ENCODE data around the gene STOML1.

The STOML1 gene

DNA sequence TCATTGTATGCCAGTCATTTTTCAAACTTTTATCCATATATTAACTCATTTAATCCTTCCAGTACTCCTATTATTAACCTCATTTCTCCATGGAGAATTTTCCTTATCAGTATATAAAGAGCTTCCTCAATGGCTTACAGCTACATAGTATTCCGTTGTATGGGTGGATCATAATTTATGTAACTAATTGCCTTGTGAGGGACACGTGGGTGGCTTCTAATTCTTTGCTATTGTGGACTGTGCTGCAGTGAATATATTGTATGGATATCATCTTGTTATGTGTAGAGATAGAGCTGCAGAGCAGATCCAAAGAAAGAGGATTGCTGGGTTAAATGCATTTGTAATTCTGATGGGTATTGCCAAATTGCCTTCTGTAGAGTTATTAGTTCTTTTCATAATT is 27.6 kb upstream of the STOML1 start:
- no peak for DNase-seq

DNA sequence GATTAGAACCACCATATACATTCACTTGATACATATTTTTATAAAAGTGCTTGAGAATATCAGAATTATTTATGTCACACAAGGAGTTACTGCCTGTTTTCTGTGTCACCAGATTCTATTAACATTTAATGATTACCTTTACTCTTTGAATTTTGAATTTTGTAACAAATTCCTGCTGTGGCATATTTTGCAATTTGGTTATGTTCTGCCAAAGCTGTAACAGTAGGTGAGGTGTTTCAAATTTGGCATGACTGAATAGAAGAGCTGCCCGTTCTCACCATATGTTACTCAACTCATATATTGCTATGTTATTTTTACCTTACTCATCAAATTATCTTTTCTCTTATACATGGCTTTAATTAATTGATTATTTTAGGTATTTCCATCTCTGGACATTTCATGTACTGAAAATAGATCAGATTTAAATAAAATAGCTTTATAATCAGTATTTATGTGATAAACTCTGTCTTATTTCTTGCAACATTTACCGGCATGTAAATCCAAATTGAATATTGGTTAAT is 21.3 kb upstream of the STOML1 start:
- no peak for DNase-seq

DNA sequence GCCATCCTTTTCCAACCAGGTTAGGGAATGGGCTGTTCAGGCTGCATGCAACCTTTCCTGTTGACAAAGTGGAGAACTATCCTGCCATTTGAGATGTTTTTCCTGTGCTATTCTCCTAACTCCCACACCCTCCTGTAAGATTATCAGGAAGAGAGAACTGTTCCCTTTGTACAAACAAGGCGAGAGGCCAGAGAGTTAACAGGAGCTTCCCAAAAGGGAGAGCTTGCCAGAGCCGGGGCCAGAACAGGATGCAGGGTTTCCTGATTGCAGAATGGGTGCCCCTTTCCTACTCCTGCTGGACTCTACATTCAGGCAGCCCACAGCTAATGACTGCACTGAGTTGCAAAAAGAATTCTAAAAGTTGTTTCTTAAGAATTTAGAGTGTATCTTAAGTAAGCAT is 19.5 kb upstream of the STOML1 start:
- DNase-seq: no peak

DNA sequence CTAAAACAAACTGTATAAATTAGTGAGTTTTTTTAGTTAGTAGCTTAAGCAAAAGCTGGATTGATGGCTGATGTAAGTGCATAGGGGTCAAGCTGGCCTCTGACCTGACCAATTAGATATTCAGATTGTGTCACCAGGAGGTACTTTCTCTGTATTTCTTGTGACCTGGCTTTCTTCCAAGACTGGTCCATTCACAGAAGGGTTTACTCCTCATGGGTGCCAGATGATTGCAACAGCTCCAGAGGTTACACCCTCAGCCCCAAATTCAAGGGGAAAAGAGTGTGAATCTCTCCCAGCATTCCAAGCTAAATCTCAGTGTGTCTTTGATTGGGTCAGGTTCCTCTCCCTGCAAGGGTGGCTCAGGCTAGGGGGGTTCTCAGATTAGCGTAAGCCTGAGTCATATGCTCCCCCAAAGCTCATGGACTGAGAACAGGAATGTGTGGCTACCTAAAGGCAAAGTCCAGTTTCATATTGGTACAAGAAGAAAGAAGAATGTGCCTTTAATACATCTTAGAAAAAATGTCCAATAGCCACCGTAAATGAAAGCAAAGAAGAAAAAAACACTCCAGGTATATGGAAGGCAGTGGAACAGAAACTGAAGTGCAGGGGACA is 18.9 kb upstream of the STOML1 start:
- no peak for DNase-seq

DNA sequence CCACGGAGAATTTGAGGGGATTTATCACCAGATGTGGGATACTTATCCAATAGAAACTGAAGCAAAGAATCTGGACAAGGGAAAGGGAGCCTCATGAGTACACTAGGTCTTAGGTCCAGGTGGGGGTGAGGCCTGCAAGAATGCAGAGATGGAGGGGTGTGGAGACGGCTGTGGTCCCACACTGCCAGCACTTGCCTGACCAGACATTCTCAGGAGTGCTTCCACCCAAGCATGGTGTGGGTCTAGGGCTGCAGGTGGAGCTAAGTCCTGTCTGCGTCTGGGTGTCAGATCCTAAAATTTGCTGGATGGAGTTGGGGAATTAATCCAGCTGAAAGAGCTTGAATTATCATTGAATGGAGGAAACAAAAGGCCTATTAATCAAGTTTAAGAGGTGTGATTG is 16.8 kb upstream of the STOML1 start:
- no peak for DNase-seq

DNA sequence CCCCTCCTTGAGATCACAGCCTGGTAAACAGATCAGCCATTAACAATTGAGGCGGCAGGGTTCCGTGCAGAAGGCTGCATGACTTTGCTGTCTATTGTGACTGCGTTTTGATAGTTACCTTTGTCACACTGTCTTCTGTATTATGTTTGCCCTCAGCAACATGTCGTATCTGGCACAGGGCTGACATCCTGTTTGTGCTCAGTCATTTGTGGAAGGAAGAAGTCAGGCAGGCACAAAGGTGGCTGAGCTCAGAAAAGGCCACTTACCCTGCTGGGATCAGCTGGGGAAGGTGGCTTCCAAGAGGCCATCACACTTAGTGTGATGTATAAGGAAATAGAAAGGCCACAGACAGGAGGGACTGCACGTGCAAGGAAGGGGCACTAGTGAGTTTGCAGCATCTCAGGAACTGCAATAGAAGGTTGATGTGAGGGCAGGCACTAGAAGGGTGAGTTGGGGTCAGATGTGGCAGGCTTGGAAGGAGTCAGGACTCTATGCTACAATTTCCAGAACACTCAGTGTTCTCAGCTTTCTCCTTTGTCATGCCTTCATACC is 15.8 kb upstream of the STOML1 start:
- DNase-seq: no peak

DNA sequence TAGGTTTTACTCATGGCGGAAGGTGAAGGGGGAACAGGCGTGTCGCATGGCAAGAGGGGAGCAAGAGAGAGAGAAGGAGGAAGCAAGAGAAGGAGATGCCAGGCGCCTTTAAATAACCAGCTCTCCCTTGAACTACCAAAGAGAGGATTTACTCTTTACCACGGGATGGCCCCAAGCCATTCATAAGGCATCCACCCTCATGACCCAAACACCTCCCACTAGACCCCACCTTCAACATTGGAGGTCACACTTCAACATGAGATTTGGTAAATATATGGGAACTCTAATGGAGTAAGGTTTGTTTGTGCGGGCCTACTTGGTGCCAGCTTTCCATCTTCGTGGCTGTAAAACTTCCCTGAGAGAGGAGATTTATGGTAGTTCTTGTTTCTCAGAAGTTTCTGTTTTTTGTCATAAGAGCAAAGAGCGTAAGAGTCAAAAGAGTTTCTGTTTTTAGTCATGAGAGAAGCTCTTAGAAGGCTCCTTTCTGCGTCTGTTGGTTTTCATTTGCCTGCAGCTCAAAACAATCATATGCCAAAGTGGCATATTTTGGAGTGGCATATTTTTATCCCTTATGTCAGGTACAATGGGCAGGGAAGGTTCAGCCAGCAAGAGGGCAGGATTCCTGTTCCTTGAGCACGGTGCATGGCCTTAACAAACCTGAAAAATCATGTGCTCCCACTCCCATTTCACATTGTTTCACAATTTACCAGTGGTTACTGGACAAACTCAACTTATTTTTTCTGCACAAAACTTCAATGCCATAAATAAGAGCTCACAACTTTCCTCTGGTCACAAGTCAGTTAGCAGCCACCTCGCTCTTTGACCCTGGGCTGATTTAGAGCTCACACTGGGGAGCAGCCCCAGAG is 14.9 kb upstream of the STOML1 start:
- no peak for DNase-seq

DNA sequence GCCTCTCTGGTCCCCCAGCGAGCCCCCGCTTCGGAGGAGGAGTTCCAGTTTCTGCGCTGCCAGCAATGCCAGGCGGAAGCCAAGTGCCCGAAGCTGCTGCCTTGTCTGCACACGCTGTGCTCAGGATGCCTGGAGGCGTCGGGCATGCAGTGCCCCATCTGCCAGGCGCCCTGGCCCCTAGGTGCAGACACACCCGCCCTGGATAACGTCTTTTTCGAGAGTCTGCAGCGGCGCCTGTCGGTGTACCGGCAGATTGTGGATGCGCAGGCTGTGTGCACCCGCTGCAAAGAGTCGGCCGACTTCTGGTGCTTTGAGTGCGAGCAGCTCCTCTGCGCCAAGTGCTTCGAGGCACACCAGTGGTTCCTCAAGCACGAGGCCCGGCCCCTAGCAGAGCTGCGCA is 5.9 kb upstream of the STOML1 start:
- DNase-seq: no peak

DNA sequence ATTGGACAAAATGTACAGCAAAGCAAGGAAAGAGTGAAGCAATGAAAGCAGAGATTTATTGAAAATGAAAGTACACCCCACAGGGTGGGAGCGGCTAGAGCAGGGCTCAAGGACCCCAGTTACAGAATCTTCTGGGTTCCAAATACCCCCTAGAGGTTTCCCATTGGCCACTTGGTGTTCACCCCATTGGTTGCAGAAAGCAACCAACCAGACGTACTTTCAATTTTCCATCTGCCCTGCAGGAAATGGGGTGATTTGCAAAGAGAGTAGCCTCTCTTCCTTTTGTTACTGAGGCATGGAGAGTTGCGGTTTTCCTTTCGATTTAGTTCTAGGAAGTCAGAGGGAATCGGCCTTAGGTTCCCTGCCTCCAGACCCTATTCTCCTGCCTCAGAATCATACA is 4.8 kb upstream of the STOML1 start:
- DNase-seq: no peak

DNA sequence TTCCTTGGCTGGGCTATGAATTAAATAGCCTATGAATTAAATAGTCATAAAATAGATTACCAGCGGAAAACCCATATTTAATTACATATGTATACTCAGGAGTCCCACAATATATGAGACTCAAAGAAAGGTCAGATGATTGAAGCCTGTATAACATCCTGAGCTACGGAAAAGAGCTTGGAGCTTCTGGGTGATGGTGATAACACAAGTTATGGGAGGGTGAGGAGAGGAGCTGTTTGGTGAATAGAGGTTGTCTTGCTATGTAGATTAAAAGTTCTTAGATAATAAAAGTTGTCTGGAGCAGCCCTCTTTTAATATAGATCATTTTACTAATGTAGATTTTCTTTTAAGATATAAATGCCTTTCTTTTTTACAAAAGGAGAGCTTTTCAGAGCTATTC is 4.2 kb upstream of the STOML1 start:
- no peak for DNase-seq

DNA sequence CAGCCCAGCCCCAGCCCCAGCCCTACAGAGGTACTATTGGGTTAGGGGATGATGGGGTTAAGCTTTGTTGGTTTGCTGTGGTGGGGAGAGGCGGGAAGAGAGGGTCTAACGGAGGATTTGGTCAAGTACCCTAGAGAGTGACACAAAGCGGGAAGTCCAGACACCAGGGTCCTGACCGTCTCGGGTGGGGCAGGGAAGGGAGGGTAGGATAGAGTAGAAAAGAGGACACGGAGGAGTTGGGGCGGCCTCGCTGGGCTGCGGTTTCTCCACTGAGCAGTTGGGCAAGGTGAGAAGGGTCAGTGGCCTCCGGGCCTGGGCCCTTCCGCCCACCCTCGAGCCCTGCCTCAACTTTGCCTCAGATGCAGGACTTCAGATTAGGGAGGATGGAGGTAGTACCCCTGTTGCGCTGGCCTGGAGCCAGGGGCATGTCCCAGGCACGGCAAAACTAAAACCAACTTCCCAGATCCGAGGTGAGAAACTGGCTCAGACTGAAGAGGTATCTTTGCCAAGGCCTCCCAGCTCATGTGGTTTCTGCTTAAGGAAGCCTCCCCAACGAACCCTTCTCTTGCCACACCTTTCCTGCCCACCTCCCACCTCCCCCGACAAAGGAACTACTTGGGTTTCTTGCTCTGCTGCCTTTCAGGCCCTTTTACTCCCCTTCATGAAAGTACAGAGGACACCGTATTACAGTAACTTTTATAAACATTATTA is 3.0 kb upstream of the STOML1 start:
- DNase-seq: no peak

DNA sequence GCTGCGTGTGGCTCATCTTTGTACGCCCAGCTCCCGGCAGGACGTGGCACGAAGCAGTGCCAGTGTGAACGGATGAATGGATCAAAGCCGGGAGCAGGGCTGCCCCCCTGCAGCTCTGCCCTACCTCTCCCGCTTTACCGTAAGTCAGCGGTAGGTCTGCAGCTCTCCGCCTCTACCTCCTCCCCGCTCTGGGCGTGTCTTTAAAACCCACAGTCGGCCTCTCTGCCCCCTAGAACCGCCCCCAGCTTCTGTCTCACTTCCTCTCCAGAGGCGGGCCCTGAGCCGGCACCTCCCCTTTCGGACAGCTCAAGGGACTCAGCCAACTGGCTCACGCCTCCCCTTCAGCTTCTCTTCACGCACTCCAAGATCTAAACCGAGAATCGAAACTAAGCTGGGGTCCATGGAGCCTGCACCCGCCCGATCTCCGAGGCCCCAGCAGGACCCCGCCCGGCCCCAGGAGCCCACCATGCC is 2.4 kb upstream of the STOML1 start, which contains the start of gene PML:
TSS of gene PML (plus strand) at position 304 of the 471 bp plus-strand sequence. CDS start at position 401, 97 bp downstream.
- peak; percentile 95 to 96 for DNase-seq

DNA sequence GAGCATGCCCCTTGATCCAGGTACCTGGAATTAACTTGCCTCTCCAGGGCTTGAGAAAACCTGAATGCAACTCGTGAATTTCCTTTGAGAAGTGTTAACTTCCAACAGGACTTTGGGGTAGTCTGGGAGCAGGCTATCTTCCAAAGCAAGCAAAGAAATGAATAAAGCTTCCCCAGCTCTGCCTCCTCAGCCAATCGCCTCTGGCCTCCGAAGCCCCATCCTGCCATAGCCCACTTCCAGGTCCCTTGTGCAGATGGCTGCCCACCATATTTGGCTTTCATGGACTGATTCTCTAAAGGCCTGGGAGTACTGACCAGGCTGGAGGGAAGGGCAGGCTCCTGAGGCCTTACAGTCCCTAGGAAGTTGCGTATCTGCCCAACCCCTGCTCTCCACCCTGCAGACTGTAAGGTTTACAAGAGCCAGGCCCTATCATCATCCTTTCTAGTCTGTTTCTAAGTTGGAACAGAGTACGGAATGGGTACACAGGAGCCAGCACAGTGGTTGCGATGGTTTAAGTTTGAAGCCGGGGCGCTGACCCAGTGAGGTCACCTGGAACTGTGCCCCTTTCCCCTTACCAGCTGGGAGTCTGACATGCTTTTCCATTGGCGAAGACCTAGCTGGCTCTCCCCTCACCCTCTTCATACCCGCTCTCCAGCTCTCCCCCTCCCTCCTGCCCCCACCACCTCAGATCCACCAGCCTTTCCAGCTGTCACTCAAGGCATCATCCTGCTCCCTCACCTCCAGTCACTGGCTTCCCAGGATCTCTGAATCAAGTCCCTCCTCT is 1.3 kb upstream of the STOML1 start:
- peak in 1 of 2 experiments; percentile 18 for DNase-seq

DNA sequence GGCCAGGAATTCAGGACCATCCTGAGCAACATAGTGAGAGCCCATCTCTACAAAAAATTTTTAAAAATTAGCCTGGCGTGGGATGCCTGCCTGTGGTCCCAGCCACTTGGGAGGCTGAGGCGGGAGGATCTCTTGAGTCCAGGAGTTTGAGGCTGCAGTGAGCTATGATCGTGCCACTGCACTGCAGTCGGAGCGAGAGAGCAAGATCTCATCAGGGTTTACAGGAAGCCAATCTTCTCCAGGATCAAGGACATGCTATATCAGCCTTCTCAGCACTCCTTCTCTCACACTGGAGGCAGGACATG is 451 bp upstream of the STOML1 start:
- DNase-seq: no peak

DNA sequence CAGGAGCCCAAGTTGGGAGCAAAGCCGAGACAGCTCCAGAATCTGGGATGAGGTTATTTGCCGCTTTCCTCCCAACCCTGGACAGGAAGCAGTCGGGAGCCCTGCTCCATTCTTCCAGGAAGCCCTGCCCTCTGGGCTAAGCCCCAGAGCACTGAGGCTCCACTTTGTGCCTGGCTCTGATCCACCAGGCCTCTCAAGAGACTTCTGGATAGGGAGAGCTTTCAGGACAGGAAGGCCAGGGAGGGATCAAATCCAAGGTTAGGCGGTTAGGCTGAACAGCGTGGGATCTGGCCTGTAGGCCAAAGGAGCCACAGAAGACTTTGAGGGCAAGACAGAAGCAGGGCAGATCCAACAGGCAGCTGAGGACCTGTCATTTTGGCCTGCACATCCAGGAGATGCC is 835 bp downstream of the STOML1 start:
- DNase-seq: no peak

DNA sequence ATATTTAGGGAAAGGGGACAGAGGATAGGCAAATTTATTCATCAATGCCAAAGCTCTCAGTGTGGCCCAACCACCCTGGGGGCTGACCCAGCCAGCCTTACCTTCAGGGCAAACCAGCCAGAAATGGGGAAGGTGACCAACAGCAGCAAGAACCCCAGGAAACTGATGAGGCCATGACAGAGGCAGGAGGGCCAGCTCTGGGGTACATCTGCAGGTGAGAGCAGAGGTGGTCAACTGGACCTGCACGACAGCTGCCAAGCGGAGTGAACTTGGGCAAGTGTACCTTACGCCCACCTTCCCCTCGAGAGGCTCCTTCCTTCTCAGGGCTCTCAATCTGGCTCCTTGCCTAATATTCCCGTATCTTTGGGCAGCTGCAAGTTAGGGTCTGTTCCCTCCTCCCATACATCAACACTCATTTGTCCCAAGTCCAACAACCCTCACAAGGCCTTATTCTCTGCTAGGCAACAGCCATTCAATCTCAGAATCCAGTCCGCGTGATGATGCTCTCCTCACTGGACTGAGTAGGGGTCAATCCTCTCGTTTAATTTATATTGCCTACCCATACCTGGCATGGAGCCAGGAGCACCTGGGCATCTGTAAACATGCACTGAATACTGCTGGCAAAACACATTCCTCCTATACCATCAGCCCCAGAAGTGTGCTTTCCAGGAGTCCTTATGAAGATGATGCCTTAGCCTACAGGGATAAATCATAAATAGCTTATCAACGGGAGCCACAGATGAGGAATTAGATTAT is 1.7 kb downstream of the STOML1 start:
- no peak for DNase-seq

DNA sequence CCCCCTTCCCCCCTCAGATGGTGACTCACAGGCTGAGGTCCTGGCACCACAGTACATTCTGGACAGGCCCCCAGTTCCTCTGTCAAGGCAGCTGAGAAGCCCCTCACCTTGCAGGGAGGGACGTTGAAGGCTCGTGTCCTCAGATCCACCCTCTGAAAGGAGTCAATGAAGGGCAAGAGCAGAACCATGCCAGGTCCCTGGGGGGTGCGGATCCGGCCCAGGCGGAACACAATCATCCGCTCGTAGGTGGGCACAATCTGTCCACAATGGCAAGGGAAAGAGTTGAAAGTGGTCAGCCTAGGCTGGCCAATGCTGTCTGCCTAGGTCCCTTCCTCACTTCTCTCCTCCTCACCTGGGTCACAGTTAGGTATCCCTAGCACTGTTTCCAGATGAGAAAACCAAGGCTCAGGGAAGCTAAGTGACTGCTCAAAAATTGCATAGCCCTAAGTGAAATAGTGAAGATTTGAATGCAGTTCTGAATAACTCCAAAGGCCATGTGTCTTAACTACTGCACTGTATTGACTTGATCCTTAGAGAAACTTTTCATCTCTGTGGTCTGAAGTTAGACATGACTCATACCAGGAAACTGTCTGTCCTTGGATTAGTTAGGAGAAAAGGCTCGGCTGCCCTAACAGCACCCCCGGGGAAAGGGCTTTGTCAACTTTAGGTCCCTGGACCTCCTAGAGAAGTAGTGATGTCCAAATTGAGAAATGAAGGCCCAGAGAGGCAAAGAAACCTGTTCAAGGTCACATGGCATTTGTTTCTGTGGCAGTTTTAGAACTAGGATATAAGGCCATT is 2.9 kb downstream of the STOML1 start:
- no peak for DNase-seq

DNA sequence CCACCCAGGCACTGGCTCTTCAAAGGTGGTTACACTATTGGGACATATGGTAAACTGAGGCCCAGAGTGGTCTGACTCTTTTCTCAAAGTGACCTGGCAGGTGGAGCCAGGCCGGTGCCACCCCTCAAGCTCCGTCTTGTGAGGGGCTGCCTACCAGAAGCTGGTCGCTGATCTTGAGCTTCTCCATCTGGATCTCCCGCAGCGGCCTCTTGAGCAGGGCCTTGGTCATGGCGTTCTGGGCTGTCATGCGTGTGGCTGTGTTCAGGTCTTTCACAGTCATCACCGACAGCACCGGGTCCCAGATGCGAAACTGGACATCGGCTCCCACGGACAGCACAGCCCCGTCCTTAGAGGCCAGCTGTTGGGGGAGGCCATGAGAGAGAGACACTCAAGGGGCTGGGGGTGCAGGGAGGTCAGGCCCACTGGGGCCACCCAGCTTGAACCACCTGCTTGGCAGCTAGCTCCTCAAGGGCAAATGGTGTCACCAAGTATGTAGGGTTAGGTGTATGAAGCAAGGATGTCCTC is 3.6 kb downstream of the STOML1 start:
- no peak for DNase-seq

DNA sequence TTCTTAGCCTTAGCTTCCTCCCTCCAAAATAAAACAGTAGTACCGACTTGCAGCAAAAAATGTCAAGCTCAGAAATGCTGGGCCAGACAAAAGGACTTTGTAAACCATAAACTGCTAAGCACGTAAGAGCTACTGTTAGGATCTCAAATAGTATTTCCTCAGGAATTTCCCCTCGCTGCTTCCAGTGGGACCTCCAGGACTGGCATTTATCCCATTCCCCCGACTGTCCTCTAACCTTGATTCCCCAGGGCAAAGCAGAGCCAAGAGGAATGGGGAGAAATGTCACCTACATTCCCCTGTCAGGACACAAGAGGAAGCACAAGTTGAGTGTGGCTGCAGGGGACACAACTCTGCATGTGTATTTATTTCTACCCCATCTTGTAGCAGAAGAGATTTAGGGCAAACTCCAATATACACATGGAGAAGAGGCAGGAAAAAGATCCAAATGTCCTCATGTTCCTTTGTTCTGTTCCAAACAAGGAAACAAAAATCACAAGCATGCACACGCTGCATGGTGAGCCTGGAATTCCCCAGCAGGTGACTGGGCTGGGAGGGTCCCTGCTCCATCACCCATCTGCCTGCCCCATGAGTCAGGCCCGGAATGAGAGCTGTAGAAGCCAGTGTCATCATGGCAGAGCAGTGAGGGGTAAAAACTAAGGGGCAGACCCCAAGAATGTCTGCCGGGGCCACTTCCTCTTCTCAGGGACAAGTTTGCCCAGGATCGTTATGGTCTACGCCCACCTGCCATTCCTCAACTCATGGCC is 4.2 kb downstream of the STOML1 start:
- DNase-seq: no peak

DNA sequence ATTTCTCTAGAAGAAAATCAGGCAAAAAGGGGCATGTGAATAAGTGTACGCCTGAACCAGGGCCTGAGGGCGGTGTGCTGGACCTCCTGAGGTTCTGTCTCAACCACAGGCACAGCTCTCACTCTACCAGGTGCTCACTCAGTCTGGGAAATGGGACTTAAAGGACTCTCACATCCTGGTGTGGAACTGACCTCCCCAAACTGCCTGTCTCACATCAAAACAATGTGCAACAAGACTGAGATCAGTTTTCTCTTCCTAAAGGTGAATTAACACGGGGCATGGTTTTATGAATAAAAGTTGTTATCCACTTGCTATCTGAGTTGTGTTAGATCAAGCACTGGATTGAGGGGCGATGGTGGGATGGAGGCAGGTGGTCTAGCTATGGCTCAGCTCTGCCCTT is 4.8 kb downstream of the STOML1 start:
- no peak for DNase-seq
